Skeletal muscle tissue (tissue), 4 donors: Measurements from ENCODE around the gene MAD1L1. TPM values are rescaled to one million over a fixed set of nuclear protein-coding genes. Genes with fewer than 3 reads are reported as not detected.

Source experiments
- H3K27ac ChIP-seq: one replicate; pipeline ENCODE4 v1.7.0; 2013; ENCODE audit warnings: mild to moderate bottlenecking, low read depth, low read length, inconsistent platforms
- H3K27me3 ChIP-seq, 3 donors: one replicate each; pipeline ENCODE4 v1.7.0; 2013; ENCODE audit warnings: low read length in 3 of 3; ENCODE audit not compliant: control insufficient read depth in 3 of 3, insufficient read depth in 3 of 3
- H3K36me3 ChIP-seq, 3 donors: one replicate each; pipeline ENCODE4 v1.7.0; 2013; ENCODE audit warnings: low read length in 3 of 3; ENCODE audit not compliant: control insufficient read depth in 3 of 3, insufficient read depth in 3 of 3
- H3K4me1 ChIP-seq, 3 donors: one replicate each; pipeline ENCODE4 v1.7.0; 2013; ENCODE audit warnings: low read length in 3 of 3, mild to moderate bottlenecking in 3 of 3; ENCODE audit not compliant: control insufficient read depth in 3 of 3, insufficient read depth in 3 of 3
- H3K4me3 ChIP-seq, 3 donors: one replicate each; pipeline ENCODE4 v1.7.0; 2013; ENCODE audit warnings: low read length in 3 of 3
- H3K9ac ChIP-seq, 3 donors: one replicate each; pipeline ENCODE4 v1.7.0; 2013; ENCODE audit warnings: low read length in 3 of 3, mild to moderate bottlenecking in 3 of 3, moderate library complexity in 2 of 3, low read depth in 1 of 3
- H3K9me3 ChIP-seq, 3 donors: one replicate each; pipeline ENCODE4 v1.7.0; 2013; ENCODE audit warnings: low read length in 3 of 3; ENCODE audit not compliant: control insufficient read depth in 3 of 3
- total RNA-seq: library from RNA; depleted of rRNA; stranded (reverse); fragments of >200 nt; gene quantifications from one replicate; pipeline ENCODE4 v1.2.3, GENCODE V29; 2014
- donor health status: Osteomylitis.

Gene MAD1L1
- total RNA-seq, 1 donor from 2014 or later, result 42.3 TPM

- Histone ChIP-seq H3K4me1 (peaks cover 44 to 59% (median 53%) of the 10 kb centered on the region in 3 donors), H3K27me3 (no peaks in the 10 kb centered on the region)
Measured at GRCh38 chr7:2154121-2154520, 78.6 kb downstream of the MAD1L1 start.

GRCh38 chr7:2152646-2153045 lies 80.1 kb downstream of the MAD1L1 start:
- no peak overlapping the region for H3K9ac ChIP-seq
- H3K4me3 ChIP-seq, result no peak overlapping the region
- H3K27ac ChIP-seq, result no peak overlapping the region
- peaks cover 34 to 44% (median 40%) of the 10 kb centered on the region in 3 donors for H3K4me1 ChIP-seq
- no peaks in the 10 kb centered on the region for H3K9me3 ChIP-seq
- peaks cover 0 to 5% (median 5%) of the 10 kb centered on the region in 3 donors for H3K36me3 ChIP-seq
- H3K27me3 ChIP-seq, result no peaks in the 10 kb centered on the region

More at GRCh38 chr7:2154121-2154520, 78.6 kb downstream of the MAD1L1 start:
- Histone ChIP-seq H3K27ac (no peak overlapping the region), H3K36me3 (no peaks in the 10 kb centered on the region), H3K9ac (no peak overlapping the region), H3K4me3 (no peak overlapping the region), H3K9me3 (no peaks in the 10 kb centered on the region)

GRCh38 chr7:2151801-2152612 lies 80.7 kb downstream of the MAD1L1 start:
- no peaks in the 10 kb centered on the region for H3K27me3 ChIP-seq
- H3K36me3 ChIP-seq, result peaks cover 0 to 5% (median 5%) of the 10 kb centered on the region in 3 donors
- H3K4me1 ChIP-seq, result peaks cover 28 to 38% (median 33%) of the 10 kb centered on the region in 3 donors
- no peaks in the 10 kb centered on the region for H3K9me3 ChIP-seq
- H3K4me3 ChIP-seq, result no peak overlapping the region
- H3K27ac ChIP-seq, result no peak overlapping the region
- H3K9ac ChIP-seq, result peak overlapping the region in 2 of 3 donors; percentile 8 to 50

- peaks cover 2 to 7% (median 5%) of the 10 kb centered on the region in 3 donors for H3K36me3 ChIP-seq
- peak overlapping the region in 2 of 3 donors; percentile 8 to 50 for H3K9ac ChIP-seq
- peaks cover 24 to 31% (median 26%) of the 10 kb centered on the region in 3 donors for H3K4me1 ChIP-seq
- no peaks in the 10 kb centered on the region for H3K27me3 ChIP-seq
- H3K9me3 ChIP-seq, result no peaks in the 10 kb centered on the region
- no peak overlapping the region for H3K4me3 ChIP-seq
- H3K27ac ChIP-seq, result no peak overlapping the region
Measured at GRCh38 chr7:2151237-2151636, 81.5 kb downstream of the MAD1L1 start.

GRCh38 chr7:2150445-2150815 lies 82.3 kb downstream of the MAD1L1 start:
- Histone ChIP-seq H3K4me1 (peaks cover 24 to 31% (median 26%) of the 10 kb centered on the region in 3 donors), H3K4me3 (no peak overlapping the region), H3K9me3 (no peaks in the 10 kb centered on the region), H3K9ac (peak overlapping the region in 2 of 3 donors; percentile 16 to 33), H3K36me3 (peaks cover 8% of the 10 kb centered on the region in 3 donors), H3K27ac (no peak overlapping the region), H3K27me3 (no peaks in the 10 kb centered on the region)

- H3K9ac ChIP-seq, result peak overlapping the region in 1 of 3 donors; percentile 16
- no peak overlapping the region for H3K27ac ChIP-seq
- H3K4me1 ChIP-seq, result peaks cover 24 to 31% (median 26%) of the 10 kb centered on the region in 3 donors
- H3K27me3 ChIP-seq, result no peaks in the 10 kb centered on the region
- peaks cover 8 to 14% (median 10%) of the 10 kb centered on the region in 3 donors for H3K36me3 ChIP-seq
- no peak overlapping the region for H3K4me3 ChIP-seq
- H3K9me3 ChIP-seq, result no peaks in the 10 kb centered on the region
Measured at GRCh38 chr7:2149672-2150444, 82.9 kb downstream of the MAD1L1 start.

GRCh38 chr7:2148814-2149213 lies 83.9 kb downstream of the MAD1L1 start:
- Histone ChIP-seq H3K4me3 (no peak overlapping the region), H3K27ac (no peak overlapping the region), H3K9me3 (no peaks in the 10 kb centered on the region), H3K4me1 (peaks cover 24 to 31% (median 26%) of the 10 kb centered on the region in 3 donors), H3K27me3 (no peaks in the 10 kb centered on the region), H3K36me3 (peaks cover 8 to 16% (median 10%) of the 10 kb centered on the region in 3 donors), H3K9ac (no peak overlapping the region)

GRCh38 chr7:2148189-2148588 lies 84.6 kb downstream of the MAD1L1 start:
- Histone ChIP-seq H3K9me3 (no peaks in the 10 kb centered on the region), H3K36me3 (peaks cover 8 to 17% (median 10%) of the 10 kb centered on the region in 3 donors), H3K9ac (no peak overlapping the region), H3K27me3 (no peaks in the 10 kb centered on the region), H3K4me1 (peaks cover 28 to 36% (median 28%) of the 10 kb centered on the region in 3 donors), H3K4me3 (no peak overlapping the region), H3K27ac (no peak overlapping the region)

- Histone ChIP-seq H3K9ac (no peak overlapping the region), H3K4me3 (no peak overlapping the region), H3K4me1 (peaks cover 36 to 41% (median 36%) of the 10 kb centered on the region in 3 donors), H3K27me3 (no peaks in the 10 kb centered on the region), H3K36me3 (peaks cover 8 to 17% (median 10%) of the 10 kb centered on the region in 3 donors), H3K27ac (no peak overlapping the region), H3K9me3 (no peaks in the 10 kb centered on the region)
Measured at GRCh38 chr7:2146676-2147472, 85.9 kb downstream of the MAD1L1 start.
